Smooth muscle cell (in vitro differentiated cells): Measurements from ENCODE around the gene IMPDH1. TPM values are rescaled to one million over a fixed set of nuclear protein-coding genes. Genes with fewer than 3 reads are reported as not detected.
"Not testable (repeated sequence)": the region's sequence is repeated elsewhere in the genome, so short reads cannot be mapped to it uniquely, and the experiment has no call there.

Source experiments
- DNase-seq: peaks from one replicate; lab custom pipeline; 2025; ENCODE audit not compliant: unreplicated experiment; lab: John Stamatoyannopoulos, UW
- H2AFZ ChIP-seq: fragments of 200-600 bp; sonication (generic); 2 replicates; pipeline ENCODE4 v1.6.0; 2016; ENCODE audit warnings: antibody characterized with exemption, low read depth, mild to moderate bottlenecking
- H3F3A ChIP-seq: fragments of 200-600 bp; sonication (generic); 2 replicates; pipeline ENCODE4 v1.6.0; 2017; ENCODE audit warnings: antibody characterized with exemption, low read depth
- H3K27ac ChIP-seq: fragments of 200-600 bp; sonication (generic); 2 replicates; pipeline ENCODE4 v1.5.1; 2016; ENCODE audit warnings: low read depth, mild to moderate bottlenecking
- H3K27me3 ChIP-seq: fragments of 200-600 bp; sonication (generic); 2 replicates; pipeline ENCODE4 v1.6.1; 2016; ENCODE audit warnings: low read depth, mild to moderate bottlenecking
- H3K36me3 ChIP-seq: fragments of 200-600 bp; sonication (generic); 2 replicates; pipeline ENCODE4 v1.5.1; 2016; ENCODE audit warnings: low read depth
- H3K4me1 ChIP-seq: fragments of 200-600 bp; sonication (generic); 2 replicates; pipeline ENCODE4 v1.5.1; 2016; ENCODE audit warnings: low read depth
- H3K4me2 ChIP-seq: fragments of 200-600 bp; sonication (generic); 2 replicates; pipeline ENCODE4 v1.6.0; 2016; ENCODE audit warnings: mild to moderate bottlenecking
- H3K4me3 ChIP-seq: fragments of 200-600 bp; sonication (generic); 2 replicates; pipeline ENCODE4 v1.5.1; 2016; ENCODE audit warnings: mild to moderate bottlenecking
- H3K79me2 ChIP-seq: fragments of 200-600 bp; sonication (generic); 2 replicates; pipeline ENCODE4 v1.6.0; 2016; ENCODE audit warnings: low read depth, mild to moderate bottlenecking
- H3K9ac ChIP-seq: fragments of 200-600 bp; sonication (generic); 2 replicates; pipeline ENCODE4 v1.6.0; 2016; ENCODE audit warnings: low read depth
- H3K9me3 ChIP-seq: fragments of 200-600 bp; sonication (generic); replicated peaks from 2 replicates; pipeline ENCODE4 v1.5.1; 2016; ENCODE audit warnings: low read depth
- H4K20me1 ChIP-seq: fragments of 200-600 bp; sonication (generic); 2 replicates; pipeline ENCODE4 v1.6.0; 2016; ENCODE audit warnings: low read depth
- WGBS: methylation state at CpG from one replicate; pipeline ENCODE4 v1.1.7; 2016; ENCODE audit warnings: low lambda C conversion rate; 5-methylcytosine and 5-hydroxymethylcytosine counted together
- polyA plus RNA-seq: library from polyadenylated mRNA; unstranded; fragments of >200 nt; fragmentation: Nextera tagmentation; extraction: Ambion mirVana; gene quantifications from 2 replicates; pipeline ENCODE4 v1.2.1, GENCODE V29; 2016
- total RNA-seq: library from RNA; depleted of rRNA; stranded (reverse); fragments of >200 nt; gene quantifications from 2 replicates; pipeline ENCODE4 v1.2.3, GENCODE V29; 2014
- TF ChIP-seq, protein P1 (sequence below): fragments of 200-600 bp; sonication (generic); IDR thresholded peaks from 2 replicates; pipeline ENCODE4 v1.5.1; 2017; ENCODE audit warnings: borderline replicate concordance, mild to moderate bottlenecking, antibody characterized with exemption; ENCODE audit not compliant: insufficient read depth, poor library complexity, severe bottlenecking

IMPDH1 gene
- total RNA-seq: 48.4 and 56.0 TPM in 2 replicates
- 99.4 and 129 TPM in 2 replicates for polyA plus RNA-seq

DNA sequence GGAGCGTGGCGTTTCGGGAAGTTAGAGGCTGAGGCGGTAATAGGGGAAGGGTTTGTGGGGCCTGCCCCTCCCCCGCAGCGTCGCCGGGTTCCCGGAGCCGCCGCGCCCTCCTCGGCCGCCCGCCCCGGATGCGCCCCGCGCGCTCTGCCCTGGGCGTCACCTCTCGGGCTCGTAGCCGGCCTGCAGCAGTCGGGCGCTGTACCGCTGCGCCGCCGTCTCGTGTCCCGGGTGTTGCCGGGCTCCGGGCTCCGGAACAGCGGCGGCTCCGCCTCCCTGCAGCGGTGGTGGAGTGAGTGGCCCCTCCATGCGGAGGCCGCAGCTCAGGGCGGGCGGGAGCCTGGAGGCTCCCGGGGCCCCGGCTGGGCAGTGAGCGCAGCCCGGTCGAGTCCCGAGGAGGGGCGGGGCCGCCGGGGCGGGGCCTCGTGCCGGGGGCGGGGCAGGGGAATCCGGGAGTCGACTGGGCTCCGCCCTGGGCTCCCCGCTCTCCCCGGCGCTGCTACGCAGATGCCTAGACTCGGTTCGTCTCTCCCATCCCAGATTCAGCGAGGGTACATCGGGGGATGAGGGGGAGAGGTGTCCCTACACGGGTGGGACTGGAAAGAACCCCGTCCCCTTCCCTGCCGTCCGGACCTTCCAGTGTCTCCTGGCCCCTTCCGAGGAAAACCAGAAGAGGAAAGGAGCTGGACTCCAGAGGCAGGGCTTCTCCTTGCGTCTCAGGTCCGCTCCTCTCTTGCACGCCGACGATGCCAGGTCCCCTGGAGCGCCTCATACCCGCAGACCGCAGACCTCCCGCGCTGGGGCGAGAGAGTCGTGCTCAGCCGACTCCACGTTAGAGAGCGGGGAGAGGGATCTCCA is at the start of gene IMPDH1:
IMPDH1 (minus strand) TSS at position 387 of the 855 bp plus-strand sequence; CDS start at position 306, 81 bp downstream.
- peak; percentile 86 for DNase-seq
- peak within 1 kb of the TSS; percentile 84 for H3K4me2 ChIP-seq
- TF ChIP-seq, protein P1, sequence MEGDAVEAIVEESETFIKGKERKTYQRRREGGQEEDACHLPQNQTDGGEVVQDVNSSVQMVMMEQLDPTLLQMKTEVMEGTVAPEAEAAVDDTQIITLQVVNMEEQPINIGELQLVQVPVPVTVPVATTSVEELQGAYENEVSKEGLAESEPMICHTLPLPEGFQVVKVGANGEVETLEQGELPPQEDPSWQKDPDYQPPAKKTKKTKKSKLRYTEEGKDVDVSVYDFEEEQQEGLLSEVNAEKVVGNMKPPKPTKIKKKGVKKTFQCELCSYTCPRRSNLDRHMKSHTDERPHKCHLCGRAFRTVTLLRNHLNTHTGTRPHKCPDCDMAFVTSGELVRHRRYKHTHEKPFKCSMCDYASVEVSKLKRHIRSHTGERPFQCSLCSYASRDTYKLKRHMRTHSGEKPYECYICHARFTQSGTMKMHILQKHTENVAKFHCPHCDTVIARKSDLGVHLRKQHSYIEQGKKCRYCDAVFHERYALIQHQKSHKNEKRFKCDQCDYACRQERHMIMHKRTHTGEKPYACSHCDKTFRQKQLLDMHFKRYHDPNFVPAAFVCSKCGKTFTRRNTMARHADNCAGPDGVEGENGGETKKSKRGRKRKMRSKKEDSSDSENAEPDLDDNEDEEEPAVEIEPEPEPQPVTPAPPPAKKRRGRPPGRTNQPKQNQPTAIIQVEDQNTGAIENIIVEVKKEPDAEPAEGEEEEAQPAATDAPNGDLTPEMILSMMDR: no peak
- H3K79me2 ChIP-seq: no peaks in the 10 kb centered on the region
- no peaks in the 10 kb centered on the region for H3K36me3 ChIP-seq
- no peaks in the 10 kb centered on the region for H3K27me3 ChIP-seq
- peak within 1 kb of the TSS; percentile 52 for H3K9ac ChIP-seq
- H3F3A ChIP-seq: peaks cover 20% of the 10 kb centered on the region
- H4K20me1 ChIP-seq: peaks cover 2% of the 10 kb centered on the region
- peaks cover 26% of the 10 kb centered on the region for H3K4me1 ChIP-seq
- peak within 1 kb of the TSS; percentile 76 for H3K27ac ChIP-seq
- peak within 1 kb of the TSS; percentile 69 for H3K4me3 ChIP-seq
- H2AFZ ChIP-seq: peak within 1 kb of the TSS; percentile 79
- WGBS: 1% methylated on average over 60 of the region's 87 CpGs
- H3K9me3 ChIP-seq: no peaks in the 10 kb centered on the region

DNA sequence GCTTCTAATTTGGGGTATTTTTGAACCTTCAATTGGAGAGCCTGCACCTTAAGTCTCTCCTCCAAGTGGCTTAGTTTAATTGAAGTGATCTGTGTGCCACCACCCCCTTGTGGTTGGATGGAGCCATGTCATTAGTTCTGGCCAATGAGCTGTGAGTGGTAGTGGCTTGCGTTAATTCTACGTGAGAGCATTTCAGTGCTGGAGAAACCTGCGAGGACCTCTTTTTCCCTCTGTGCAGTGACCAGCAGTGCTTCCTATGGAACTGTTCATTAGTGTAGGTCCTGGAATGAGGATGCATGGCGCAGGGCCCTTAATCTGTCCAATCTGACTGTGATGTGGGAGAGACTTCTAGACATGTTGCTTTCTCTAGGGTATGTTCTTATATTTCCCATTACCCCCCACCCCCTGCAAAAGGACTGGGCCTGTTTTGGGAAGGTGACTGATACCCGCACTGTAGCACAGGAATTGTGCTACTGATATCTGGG is 49.7 kb upstream of the IMPDH1 start:
- Histone ChIP-seq H3K4me1 (peaks cover 39% of the 10 kb centered on the region), H3K9me3 (no peaks in the 10 kb centered on the region), H3K27ac (no peak overlapping the region), H3K4me2 (peak overlapping the region; percentile 95), H3K4me3 (no peak overlapping the region), H3K79me2 (peaks cover 57% of the 10 kb centered on the region), H2AFZ (no peak overlapping the region), H3K27me3 (no peaks in the 10 kb centered on the region), H3F3A (peaks cover 11% of the 10 kb centered on the region), H3K9ac (no peak overlapping the region), H4K20me1 (peaks cover 81% of the 10 kb centered on the region), H3K36me3 (no peaks in the 10 kb centered on the region)
- WGBS: 62% methylated on average over 5 of the region's 5 CpGs
- no peak for DNase-seq
- TF ChIP-seq, protein P1: peak; percentile 65

DNA sequence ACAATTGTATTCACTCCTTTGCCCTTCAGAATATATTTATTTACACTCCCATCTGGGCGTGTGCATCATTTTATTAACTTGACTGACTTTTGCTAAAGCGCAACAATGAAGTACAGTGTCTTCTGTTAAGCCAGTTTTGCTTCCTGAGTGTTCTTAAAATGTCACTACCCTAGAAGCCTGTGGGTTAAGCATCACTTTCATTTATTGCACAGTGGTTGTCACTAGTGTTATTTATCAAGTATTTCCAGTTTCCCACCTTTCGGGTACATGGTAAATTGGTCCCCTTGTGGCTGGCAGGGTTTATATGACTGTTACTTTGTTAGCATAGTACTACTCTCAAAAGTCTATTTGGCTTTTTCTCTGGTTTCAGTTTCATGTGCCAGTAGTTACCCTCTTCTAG is 49.2 kb upstream of the IMPDH1 start:
- no peak for DNase-seq
- H4K20me1 ChIP-seq: peaks cover 76% of the 10 kb centered on the region
- H3K27me3 ChIP-seq: no peaks in the 10 kb centered on the region
- peaks cover 43% of the 10 kb centered on the region for H3K4me1 ChIP-seq
- no peaks in the 10 kb centered on the region for H3K9me3 ChIP-seq
- H3F3A ChIP-seq: peaks cover 11% of the 10 kb centered on the region
- H3K27ac ChIP-seq: no peak overlapping the region
- H3K4me2 ChIP-seq: peak overlapping the region; percentile 95
- 85% methylated on average over 3 of the region's 3 CpGs for WGBS
- H3K4me3 ChIP-seq: no peak overlapping the region
- H2AFZ ChIP-seq: no peak overlapping the region
- no peak overlapping the region for H3K9ac ChIP-seq
- no peaks in the 10 kb centered on the region for H3K36me3 ChIP-seq
- peaks cover 57% of the 10 kb centered on the region for H3K79me2 ChIP-seq
- TF ChIP-seq, protein P1: no peak

DNA sequence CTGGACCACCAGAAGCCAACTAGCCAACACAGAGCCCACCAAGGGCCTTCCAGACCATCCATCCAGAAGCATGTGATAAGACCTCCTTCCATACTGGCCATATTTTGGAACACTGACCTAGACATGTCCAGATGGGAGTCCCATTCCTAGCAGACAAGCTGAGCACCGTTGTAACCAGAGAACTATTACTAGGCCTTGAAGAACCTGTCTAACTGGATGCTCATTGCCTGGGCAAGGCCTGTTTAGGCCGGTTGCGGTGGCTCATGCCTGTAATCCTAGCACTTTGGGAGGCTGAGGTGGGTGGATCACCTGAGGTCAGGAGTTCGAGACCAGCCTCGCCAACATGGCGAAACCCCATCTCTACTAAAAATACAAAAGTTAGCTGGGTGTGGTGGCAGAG is 47.6 kb upstream of the IMPDH1 start:
- H3K9ac ChIP-seq: not testable (repeated sequence)
- peak overlapping the region; percentile 76 for H3K4me3 ChIP-seq

More for the DNA sequence above, 47.6 kb upstream of the IMPDH1 start:
- peaks cover 64% of the 10 kb centered on the region for H4K20me1 ChIP-seq
- not testable (repeated sequence) for H3K9me3 ChIP-seq, H2AFZ ChIP-seq, H3K27me3 ChIP-seq, DNase-seq, H3K36me3 ChIP-seq, H3K27ac ChIP-seq
- H3F3A ChIP-seq: peaks cover 11% of the 10 kb centered on the region
- peaks cover 57% of the 10 kb centered on the region for H3K79me2 ChIP-seq
- WGBS: 76% methylated on average over 6 of the region's 6 CpGs
- peak overlapping the region; percentile 95 for H3K4me2 ChIP-seq
- peaks cover 49% of the 10 kb centered on the region for H3K4me1 ChIP-seq
